Panc1 (cell line): ENCODE results near the gene BICD2.

ENCODE experiments used
- POLR2AphosphoS5 ChIP-seq: IDR thresholded peaks from 2 replicates; pipeline ENCODE4 v1.6.1; 2012; ENCODE audit warnings: mild to moderate bottlenecking, low read depth, low read length, moderate library complexity
- SIN3A ChIP-seq: IDR thresholded peaks from 2 replicates; pipeline ENCODE4 v1.6.1; 2012; ENCODE audit warnings: low read depth, mild to moderate bottlenecking, low read length, moderate library complexity, borderline replicate concordance; ENCODE audit not compliant: insufficient read depth
- TCF7L2 ChIP-seq: IDR thresholded peaks from 2 replicates; pipeline ENCODE4 v1.6.1; 2011; ENCODE audit warnings: mild to moderate bottlenecking, low read depth, low read length, inconsistent platforms
- TF ChIP-seq, protein P1 (sequence below): fragments of 450-650 bp; IDR thresholded peaks from 2 replicates; pipeline ENCODE4 v1.5.1; 2017; ENCODE audit warnings: mild to moderate bottlenecking
- TF ChIP-seq, protein P2 (sequence below), 2 experiments: IDR thresholded peaks; 2 replicates each; pipeline ENCODE4 v1.6.1; 2011 to 2012; ENCODE audit warnings: low read depth in 2 of 2, control low read depth in 1 of 2, low read length in 1 of 2, mild to moderate bottlenecking in 1 of 2, moderate library complexity in 1 of 2; ENCODE audit not compliant: insufficient read depth in 1 of 2

DNA sequence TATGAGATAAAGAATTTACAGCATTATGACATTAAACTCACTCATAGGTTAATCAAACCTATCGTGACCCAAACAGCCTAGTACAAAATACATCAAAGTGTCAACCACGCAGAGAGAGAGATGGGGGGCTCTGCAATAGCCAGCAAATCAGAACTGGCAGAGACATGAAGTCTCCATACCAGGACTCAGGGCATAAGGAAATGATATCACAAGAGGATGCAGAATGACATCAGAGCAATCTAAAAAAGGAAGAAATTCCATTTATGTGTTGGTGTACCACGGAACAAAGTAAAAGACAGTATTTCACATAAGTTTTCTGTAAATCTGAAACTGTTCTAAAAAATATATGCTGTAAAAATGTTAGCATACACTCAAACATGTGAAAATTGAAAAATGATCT is 24.6 kb downstream of the BICD2 start:
- TF ChIP-seq POLR2AphosphoS5 (no peak), SIN3A (no peak), TCF7L2 (no peak)
- TF ChIP-seq, protein P1, sequence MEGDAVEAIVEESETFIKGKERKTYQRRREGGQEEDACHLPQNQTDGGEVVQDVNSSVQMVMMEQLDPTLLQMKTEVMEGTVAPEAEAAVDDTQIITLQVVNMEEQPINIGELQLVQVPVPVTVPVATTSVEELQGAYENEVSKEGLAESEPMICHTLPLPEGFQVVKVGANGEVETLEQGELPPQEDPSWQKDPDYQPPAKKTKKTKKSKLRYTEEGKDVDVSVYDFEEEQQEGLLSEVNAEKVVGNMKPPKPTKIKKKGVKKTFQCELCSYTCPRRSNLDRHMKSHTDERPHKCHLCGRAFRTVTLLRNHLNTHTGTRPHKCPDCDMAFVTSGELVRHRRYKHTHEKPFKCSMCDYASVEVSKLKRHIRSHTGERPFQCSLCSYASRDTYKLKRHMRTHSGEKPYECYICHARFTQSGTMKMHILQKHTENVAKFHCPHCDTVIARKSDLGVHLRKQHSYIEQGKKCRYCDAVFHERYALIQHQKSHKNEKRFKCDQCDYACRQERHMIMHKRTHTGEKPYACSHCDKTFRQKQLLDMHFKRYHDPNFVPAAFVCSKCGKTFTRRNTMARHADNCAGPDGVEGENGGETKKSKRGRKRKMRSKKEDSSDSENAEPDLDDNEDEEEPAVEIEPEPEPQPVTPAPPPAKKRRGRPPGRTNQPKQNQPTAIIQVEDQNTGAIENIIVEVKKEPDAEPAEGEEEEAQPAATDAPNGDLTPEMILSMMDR: no peak
- TF ChIP-seq, protein P2, sequence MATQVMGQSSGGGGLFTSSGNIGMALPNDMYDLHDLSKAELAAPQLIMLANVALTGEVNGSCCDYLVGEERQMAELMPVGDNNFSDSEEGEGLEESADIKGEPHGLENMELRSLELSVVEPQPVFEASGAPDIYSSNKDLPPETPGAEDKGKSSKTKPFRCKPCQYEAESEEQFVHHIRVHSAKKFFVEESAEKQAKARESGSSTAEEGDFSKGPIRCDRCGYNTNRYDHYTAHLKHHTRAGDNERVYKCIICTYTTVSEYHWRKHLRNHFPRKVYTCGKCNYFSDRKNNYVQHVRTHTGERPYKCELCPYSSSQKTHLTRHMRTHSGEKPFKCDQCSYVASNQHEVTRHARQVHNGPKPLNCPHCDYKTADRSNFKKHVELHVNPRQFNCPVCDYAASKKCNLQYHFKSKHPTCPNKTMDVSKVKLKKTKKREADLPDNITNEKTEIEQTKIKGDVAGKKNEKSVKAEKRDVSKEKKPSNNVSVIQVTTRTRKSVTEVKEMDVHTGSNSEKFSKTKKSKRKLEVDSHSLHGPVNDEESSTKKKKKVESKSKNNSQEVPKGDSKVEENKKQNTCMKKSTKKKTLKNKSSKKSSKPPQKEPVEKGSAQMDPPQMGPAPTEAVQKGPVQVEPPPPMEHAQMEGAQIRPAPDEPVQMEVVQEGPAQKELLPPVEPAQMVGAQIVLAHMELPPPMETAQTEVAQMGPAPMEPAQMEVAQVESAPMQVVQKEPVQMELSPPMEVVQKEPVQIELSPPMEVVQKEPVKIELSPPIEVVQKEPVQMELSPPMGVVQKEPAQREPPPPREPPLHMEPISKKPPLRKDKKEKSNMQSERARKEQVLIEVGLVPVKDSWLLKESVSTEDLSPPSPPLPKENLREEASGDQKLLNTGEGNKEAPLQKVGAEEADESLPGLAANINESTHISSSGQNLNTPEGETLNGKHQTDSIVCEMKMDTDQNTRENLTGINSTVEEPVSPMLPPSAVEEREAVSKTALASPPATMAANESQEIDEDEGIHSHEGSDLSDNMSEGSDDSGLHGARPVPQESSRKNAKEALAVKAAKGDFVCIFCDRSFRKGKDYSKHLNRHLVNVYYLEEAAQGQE (IDR thresholded peaks at IDR 0.05; ENCODE audit: insufficient read depth in 1 of 2, low read depth in 2 of 2, low read length in 1 of 2): no peak
